H1 (cell line): ENCODE measurements around the gene PCNX4. TPM values are rescaled to one million over a fixed set of nuclear protein-coding genes. Genes with fewer than 3 reads are reported as not detected.

Experiments used
- CTCF ChIA-PET: fragments of 300-600 bp; sonication (Branson Sonifier 250); formaldehyde crosslinking; loops from one replicate; lab custom pipeline; 2021; ENCODE audit not compliant: partially characterized antibody; lab: Charles Lee
- POLR2A ChIA-PET: fragments of 300-600 bp; sonication (Branson Sonifier 250); formaldehyde crosslinking; loops from one replicate; lab custom pipeline; 2021; ENCODE audit warnings: inconsistent platforms; ENCODE audit not compliant: partially characterized antibody; lab: Charles Lee
- DNase-seq, 2 experiments: peaks; one replicate each; pipeline versions ENCODE4 v3.0.0 to v3.0.0-alpha.2; 2010 to 2022; ENCODE audit warnings: low spot score in 2 of 2, low read depth in 1 of 2, mixed read lengths in 1 of 2
- FAIRE-seq: peaks from 2 replicates; lab custom pipeline; 2011; peaks lifted over from hg19 to GRCh38; lab: Jason Lieb, UNC
- H2AFZ ChIP-seq: 2 replicates; pipeline ENCODE4 v1.8.1; 2012; ENCODE audit warnings: low read length, inconsistent platforms
- H2AK5ac ChIP-seq: 2 replicates; pipeline ENCODE4 v1.6.1; 2013; ENCODE audit warnings: low read depth, low read length
- H2BK120ac ChIP-seq: replicated peaks from 2 replicates; pipeline ENCODE3; 2013; ENCODE audit warnings: low read depth, low read length, inconsistent platforms
- H2BK12ac ChIP-seq: 2 replicates; pipeline ENCODE4 v1.6.1; 2013; ENCODE audit warnings: low read depth, low read length
- H2BK15ac ChIP-seq: 2 replicates; pipeline ENCODE4 v1.6.1; 2013; ENCODE audit warnings: low read length
- H2BK20ac ChIP-seq: 2 replicates; pipeline ENCODE4 v1.6.1; 2013; ENCODE audit warnings: low read length
- H2BK5ac ChIP-seq: 2 replicates; pipeline ENCODE4 v1.6.1; 2013; ENCODE audit warnings: low read depth, low read length
- H3K14ac ChIP-seq: 2 replicates; pipeline ENCODE4 v1.6.1; 2013; ENCODE audit warnings: inconsistent platforms; ENCODE audit not compliant: insufficient read length
- H3K18ac ChIP-seq: 2 replicates; pipeline ENCODE4 v1.6.1; 2013; ENCODE audit warnings: low read length; ENCODE audit errors: extremely low read depth
- H3K23ac ChIP-seq: 2 replicates; pipeline ENCODE4 v1.6.1; 2013; ENCODE audit warnings: inconsistent platforms; ENCODE audit not compliant: insufficient read length
- H3K23me2 ChIP-seq: 2 replicates; pipeline ENCODE4 v1.6.1; 2013; ENCODE audit warnings: low read depth, low read length
- H3K27ac ChIP-seq: 2 replicates; pipeline ENCODE4 v1.6.1; 2011; ENCODE audit warnings: low read depth, low read length, inconsistent platforms
- H3K27me3 ChIP-seq, 4 experiments: replicated peaks in 1 of 4; 1 replicate in 1 of 4; 2 replicates in 3 of 4; pipeline versions ENCODE4 v1.6.1 to v1.8.1; 2011 to 2013; ENCODE audit warnings: low read length in 3 of 4, mild to moderate bottlenecking in 3 of 4, inconsistent platforms in 2 of 4, mixed read lengths in 2 of 4, moderate library complexity in 1 of 4; ENCODE audit not compliant: control insufficient read depth in 3 of 4, insufficient read depth in 3 of 4; ENCODE audit errors: extremely low read depth in 1 of 4
- H3K36me3 ChIP-seq, 4 experiments: 2 replicates each; pipeline versions ENCODE4 v1.6.1 to v1.8.1; 2011 to 2013; ENCODE audit warnings: mild to moderate bottlenecking in 4 of 4, low read length in 3 of 4, moderate library complexity in 2 of 4, control low read depth in 1 of 4, inconsistent platforms in 1 of 4; ENCODE audit not compliant: insufficient read depth in 4 of 4, control insufficient read depth in 2 of 4
- H3K4ac ChIP-seq: replicated peaks from 2 replicates; pipeline ENCODE3; 2013; ENCODE audit warnings: low read length, low read depth, mixed read lengths, inconsistent platforms; ENCODE audit not compliant: insufficient read length
- H3K4me1 ChIP-seq, 4 experiments: replicated peaks in 1 of 4; 1 replicate in 1 of 4; 2 replicates in 3 of 4; pipeline versions ENCODE4 v1.6.1 to v1.8.1; 2011 to 2013; ENCODE audit warnings: low read length in 3 of 4, inconsistent platforms in 2 of 4, mixed read lengths in 1 of 4; ENCODE audit not compliant: insufficient read depth in 4 of 4, control insufficient read depth in 3 of 4
- H3K4me2 ChIP-seq, 2 experiments: 2 replicates each; pipeline versions ENCODE4 v1.6.1 to v1.8.1; 2011 to 2013; ENCODE audit warnings: low read depth in 2 of 2, low read length in 2 of 2, control low read depth in 1 of 2, inconsistent platforms in 1 of 2, mild to moderate bottlenecking in 1 of 2; ENCODE audit not compliant: insufficient read depth in 1 of 2
- H3K4me3 ChIP-seq, 4 experiments: fragments of 200-600, 300-600 bp in 1 of 4; sonication (generic), shearing (Covaris generic), sonication (Bioruptor Twin) in 1 of 4; 2 replicates each; pipeline versions ENCODE4 v1.5.1 to v1.8.1; 2011 to 2016; ENCODE audit warnings: low read length in 4 of 4, low read depth in 3 of 4, control low read depth in 2 of 4, inconsistent platforms in 2 of 4, mild to moderate bottlenecking in 2 of 4, mixed read lengths in 1 of 4, moderate library complexity in 1 of 4; ENCODE audit not compliant: insufficient read depth in 2 of 4; ENCODE audit errors: extremely low read depth in 1 of 4
- H3K56ac ChIP-seq: replicated peaks from 2 replicates; pipeline ENCODE3; 2013; ENCODE audit warnings: low read depth, mild to moderate bottlenecking, mixed read lengths, low read length, inconsistent platforms; ENCODE audit not compliant: insufficient read length
- H3K79me1 ChIP-seq: 2 replicates; pipeline ENCODE4 v1.6.1; 2013; ENCODE audit warnings: low read depth, low read length, control low read depth
- H3K79me2 ChIP-seq, 2 experiments: 2 replicates each; pipeline versions ENCODE4 v1.6.1 to v1.8.1; 2012 to 2013; ENCODE audit warnings: low read length in 2 of 2, mild to moderate bottlenecking in 2 of 2, inconsistent platforms in 1 of 2; ENCODE audit not compliant: insufficient read depth in 2 of 2, control insufficient read depth in 1 of 2
- H3K9ac ChIP-seq, 4 experiments: replicated peaks in 1 of 4; 1 replicate in 1 of 4; 2 replicates in 3 of 4; pipeline versions ENCODE4 v1.6.1 to v1.8.1; 2011 to 2013; ENCODE audit warnings: low read depth in 3 of 4, low read length in 3 of 4, control low read depth in 2 of 4, mild to moderate bottlenecking in 2 of 4, moderate library complexity in 2 of 4, inconsistent platforms in 1 of 4; ENCODE audit errors: extremely low read depth in 1 of 4
- H3K9me3 ChIP-seq, 2 experiments: 2 replicates each; pipeline versions ENCODE4 v1.6.1 to v1.8.1; 2012 to 2013; ENCODE audit warnings: mild to moderate bottlenecking in 2 of 2, moderate library complexity in 2 of 2, control low read depth in 1 of 2, inconsistent platforms in 1 of 2, low read depth in 1 of 2, low read length in 1 of 2, mixed read lengths in 1 of 2; ENCODE audit not compliant: insufficient read depth in 2 of 2
- H4K20me1 ChIP-seq, 2 experiments: replicated peaks in 1 of 2; 2 replicates each; pipeline versions ENCODE3 to v1.8.1; 2011 to 2013; ENCODE audit warnings: inconsistent platforms in 2 of 2, low read length in 2 of 2, mild to moderate bottlenecking in 1 of 2; ENCODE audit not compliant: insufficient read depth in 2 of 2, control insufficient read depth in 1 of 2
- H4K5ac ChIP-seq: 2 replicates; pipeline ENCODE4 v1.6.1; 2013; ENCODE audit warnings: low read length, low read depth, mixed read lengths, inconsistent platforms; ENCODE audit not compliant: insufficient read length
- H4K8ac ChIP-seq: 2 replicates; pipeline ENCODE4 v1.8.0; 2013; ENCODE audit warnings: mild to moderate bottlenecking, moderate library complexity, low read length, inconsistent platforms; ENCODE audit not compliant: insufficient read depth; ENCODE audit errors: extremely low read depth
- H4K91ac ChIP-seq: replicated peaks from 2 replicates; pipeline ENCODE3; 2013; ENCODE audit warnings: low read length, mixed read lengths, inconsistent platforms; ENCODE audit not compliant: insufficient read length
- EZH2 ChIP-seq: fragments of 200-600 bp; sonication (generic); IDR thresholded peaks from 2 replicates; pipeline ENCODE4 v1.7.1; 2012; ENCODE audit warnings: low read depth, mild to moderate bottlenecking, moderate library complexity, low read length, inconsistent platforms; ENCODE audit not compliant: severe bottlenecking
- GABPA ChIP-seq: IDR thresholded peaks from 2 replicates; pipeline ENCODE4 v1.6.1; 2011; ENCODE audit warnings: mild to moderate bottlenecking, low read length, moderate library complexity, borderline replicate concordance; ENCODE audit not compliant: insufficient read depth
- JUND ChIP-seq: IDR thresholded peaks from 2 replicates; pipeline ENCODE4 v1.6.1; 2011; ENCODE audit warnings: mild to moderate bottlenecking, improper control_type of control experiment, low read length
- KDM4A ChIP-seq: IDR thresholded peaks from one replicate; pipeline ENCODE4 v1.7.1; 2012; ENCODE audit warnings: low read depth, mild to moderate bottlenecking, moderate library complexity, low read length, inconsistent platforms; ENCODE audit not compliant: severe bottlenecking
- SP1 ChIP-seq: IDR thresholded peaks from 2 replicates; pipeline ENCODE4 v1.6.1; 2011; ENCODE audit warnings: low read depth, low read length
- TAF7 ChIP-seq: optimal IDR thresholded peaks from 2 replicates; pipeline ENCODE3; 2011; ENCODE audit warnings: low read depth, mild to moderate bottlenecking, inconsistent platforms, low read length, moderate library complexity, borderline replicate concordance
- WGBS, 2 experiments: shearing (Covaris generic) in 1 of 2; methylation state at CpG; one replicate each; pipeline versions ENCODE4 v1.1.6 to v1.1.7; 2013 to 2015; ENCODE audit warnings: low lambda C conversion rate in 2 of 2, mixed read lengths in 2 of 2, inconsistent platforms in 1 of 2, low coverage in 1 of 2, missing lambda C conversion rate in 1 of 2; ENCODE audit not compliant: insufficient replicate concordance in 2 of 2, insufficient coverage in 1 of 2, insufficient read length in 1 of 2; ENCODE audit errors: extremely low coverage in 1 of 2, missing lambda C conversion rate in 1 of 2; 5-methylcytosine and 5-hydroxymethylcytosine counted together
- polyA plus RNA-seq, 7 experiments: library from polyadenylated mRNA; depleted of rRNA in 3 of 7; stranded (reverse) in 5 of 7; unstranded in 2 of 7; fragments of >200 nt in 5 of 7; fragments of 200-250 nt in 2 of 7; gene quantifications; 1 replicate in 5 of 7; 2 replicates in 1 of 7; 4 replicates in 1 of 7; pipeline versions ENCODE4 v1.2.1 to v1.2.3, GENCODE V29; 2011 to 2013; ENCODE audit warnings: missing spikeins in 2 of 7, mixed read lengths in 2 of 7
- total RNA-seq: library from RNA; stranded (reverse); fragmentation: NEBNext Ultra II Directional; extraction: Animal tissue kit (Norgen Biotek cat#: 25700); gene quantifications from 2 replicates; pipeline ENCODE4 v1.2.1, GENCODE V29; 2021

Gene PCNX4
- total and polyA plus RNA-seq, 2 of the 8 experiments (the other 6 are each of a cell fraction or from before 2014, with no cell fraction given), result 28.4 to 35.5 TPM

- no peak overlapping the region for H3K4ac ChIP-seq
- FAIRE-seq, result no peak
- H3K4me1 ChIP-seq, result peaks cover 5 to 10% (median 9%) of the 10 kb centered on the region in 4 experiments
- H3K14ac ChIP-seq, result no peak overlapping the region
- POLR2A ChIA-PET, result interaction anchor here (0.8 kb wide), 1 partner anchor 69 kb away, joined by 3 read pairs; the partner anchor contains the start of gene DHRS7
- no peak overlapping the region for H3K4me2 ChIP-seq
- H2AFZ ChIP-seq, result no peak overlapping the region
- no peak overlapping the region for H2BK20ac ChIP-seq
- H2BK15ac ChIP-seq, result no peak overlapping the region
- H3K36me3 ChIP-seq, result peaks cover 0 to 9% (median 2%) of the 10 kb centered on the region in 4 experiments; a peak in 2 of 8 replicates
- no peak overlapping the region for H3K18ac ChIP-seq
- no peaks in the 10 kb centered on the region for H3K27me3 ChIP-seq
- no peak for TF ChIP-seq EZH2
- no peak for TF ChIP-seq GABPA
- TF ChIP-seq JUND, result no peak
- TF ChIP-seq KDM4A, result no peak
- TF ChIP-seq SP1, result no peak
- no peak for TF ChIP-seq TAF7
- TF ChIP-seq, all 59 proteins: peak for 0
- H4K5ac ChIP-seq, result no peak overlapping the region
- H3K23ac ChIP-seq, result no peak overlapping the region
- no peak overlapping the region for H2AK5ac ChIP-seq
- peaks cover 5% of the 10 kb centered on the region; the same call in 1 of the 2 replicates for H3K79me1 ChIP-seq
- H4K91ac ChIP-seq, result no peak overlapping the region
- H4K8ac ChIP-seq, result no peak overlapping the region
- H3K56ac ChIP-seq, result no peak overlapping the region
- no peak overlapping the region for H3K27ac ChIP-seq
- no peak overlapping the region for H3K4me3 ChIP-seq
- H2BK5ac ChIP-seq, result no peak overlapping the region
- 65% methylated on average over 3 of the region's 3 CpGs; no CpG with 5 or more reads in 1 of the 2 experiments for whole genome bisulfite sequencing, 2 experiments
- no peaks in the 10 kb centered on the region for H3K9me3 ChIP-seq
- H3K9ac ChIP-seq, result no peak overlapping the region
- CTCF ChIA-PET, result interaction anchor here (0.7 to 1.7 kb wide), 3 partner anchors 12 to 417 kb away, joined by 3 to 4 read pairs (median 3); no protein-coding TSS in a partner anchor
- peaks cover 7% of the 10 kb centered on the region; the same call in 1 of the 2 replicates for H3K23me2 ChIP-seq
- DNase-seq, result no peak
- H2BK12ac ChIP-seq, result no peak overlapping the region
- H3K79me2 ChIP-seq, result peaks cover 6 to 77% of the 10 kb centered on the region in 2 experiments; a peak in 3 of 4 replicates
- H4K20me1 ChIP-seq, result peaks cover 0 to 3% of the 10 kb centered on the region in 2 experiments
- H2BK120ac ChIP-seq, result no peak overlapping the region
Measured at GRCh38 chr14:60095781-60096450, 4.2 kb downstream of the PCNX4 start.
